SK-N-SH (cell line): ENCODE data around the gene HSF5.

Experiments
- CTCF ChIP-seq: fragments of 200-600 bp; sonication (generic); IDR thresholded peaks from 2 replicates; pipeline ENCODE4 v1.6.1; 2017; ENCODE audit warnings: antibody characterized with exemption, mild to moderate bottlenecking, moderate library complexity
- EZH2phosphoT487 ChIP-seq: fragments of 200-600 bp; sonication (generic); IDR thresholded peaks from 2 replicates; pipeline ENCODE4 v1.6.1; 2017; ENCODE audit warnings: low read depth, mixed run types, mild to moderate bottlenecking, antibody characterized with exemption, moderate library complexity, borderline replicate concordance
- GABPA ChIP-seq: IDR thresholded peaks from 2 replicates; pipeline ENCODE4 v1.4.0; 2012; ENCODE audit warnings: low read depth, mild to moderate bottlenecking
- MAX ChIP-seq: IDR thresholded peaks from 2 replicates; pipeline ENCODE4 v1.4.0; 2012; ENCODE audit warnings: low read depth
- POLR2AphosphoS5 ChIP-seq: IDR thresholded peaks from 2 replicates; pipeline ENCODE4 v1.6.1; 2012; ENCODE audit warnings: low read depth, low read length
- RAD21 ChIP-seq: IDR thresholded peaks from 2 replicates; pipeline ENCODE4 v1.6.1; 2012; ENCODE audit warnings: mild to moderate bottlenecking, low read length
- RCOR1 ChIP-seq: fragments of 150-350 bp; IDR thresholded peaks from 2 replicates; pipeline ENCODE4 v1.6.1; 2017; ENCODE audit warnings: antibody characterized with exemption, low read length
- SMC3 ChIP-seq: IDR thresholded peaks from 2 replicates; pipeline ENCODE4 v1.6.1; 2012; ENCODE audit warnings: low read depth, low read length, improper control_type of control experiment
- USF2 ChIP-seq: fragments of 150-350 bp; IDR thresholded peaks from 2 replicates; pipeline ENCODE4 v1.6.1; 2017; ENCODE audit warnings: antibody characterized with exemption, low read length, low read depth, borderline replicate concordance
- YY1 ChIP-seq: IDR thresholded peaks from 2 replicates; pipeline ENCODE4 v1.4.0; 2012; ENCODE audit warnings: low read depth, mild to moderate bottlenecking

- TF ChIP-seq CTCF (no peak), SMC3 (no peak), YY1 (no peak), POLR2AphosphoS5 (no peak), RCOR1 (no peak), MAX (no peak), GABPA (no peak), USF2 (no peak), EZH2phosphoT487 (no peak), RAD21 (no peak)
Measured at GRCh38 chr17:58371300-58371950, 116.8 kb downstream of the HSF5 start.
